GM04504 (cell line): ENCODE data around the gene ADK.
"Not testable (repeated sequence)": the region's sequence is repeated elsewhere in the genome, so short reads cannot be mapped to it uniquely, and the experiment has no call there.

Experiments used
- DNase-seq: peaks from one replicate; pipeline ENCODE4 v3.0.0-alpha.2; 2012; ENCODE audit warnings: low read depth

ADK gene

GRCh38 chr10:74238516-74238915 is 87.5 kb downstream of the ADK start:
- DNase-seq = no peak

DNA sequence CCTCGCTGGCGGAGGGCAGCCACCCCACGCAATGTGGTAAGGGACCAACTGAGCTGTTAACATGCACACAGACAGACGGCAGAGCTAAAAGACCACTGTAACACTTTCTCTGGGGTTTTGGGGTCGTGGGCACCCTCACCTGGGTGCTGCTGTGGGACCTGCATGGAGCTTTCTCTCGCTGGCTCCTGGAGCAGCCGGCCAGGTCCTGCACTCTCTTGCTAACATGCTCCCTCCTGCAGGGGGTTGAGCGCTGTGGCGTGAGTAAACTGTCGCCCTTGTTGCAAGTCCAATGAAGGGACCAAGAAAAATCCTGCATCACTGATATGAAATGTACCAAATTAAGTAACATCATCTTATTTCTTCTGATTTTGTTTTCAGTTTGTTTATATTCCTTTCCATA is 92.0 kb downstream of the ADK start:
- no peak for DNase-seq

- DNase-seq = no peak
Measured at GRCh38 chr10:74244097-74244685, 93.2 kb downstream of the ADK start.

DNA sequence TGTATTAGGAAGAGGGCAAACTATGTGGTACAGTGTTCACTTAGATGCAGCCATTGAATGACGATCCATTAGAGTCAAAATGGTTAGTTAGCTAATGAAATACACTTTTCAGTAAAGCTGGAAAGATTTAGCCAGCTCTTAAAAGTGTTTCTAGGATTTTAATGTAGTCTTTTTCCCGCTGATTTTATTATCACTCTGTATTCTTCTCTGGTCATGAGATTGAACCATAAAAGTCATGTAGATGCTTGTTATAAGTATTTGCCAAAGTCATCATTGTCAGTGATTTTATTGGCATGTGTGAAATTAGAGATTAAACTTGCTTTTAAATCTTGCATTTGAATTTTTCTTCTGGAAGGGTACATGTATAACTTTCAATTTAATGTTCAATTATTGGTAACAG is 93.8 kb downstream of the ADK start:
- no peak for DNase-seq

GRCh38 chr10:74246495-74246894 is 95.5 kb downstream of the ADK start:
- DNase-seq = no peak

GRCh38 chr10:74249865-74250264 is 98.8 kb downstream of the ADK start:
- no peak for DNase-seq

- no peak for DNase-seq
Measured at GRCh38 chr10:74255214-74255613, 104.2 kb downstream of the ADK start.

DNA sequence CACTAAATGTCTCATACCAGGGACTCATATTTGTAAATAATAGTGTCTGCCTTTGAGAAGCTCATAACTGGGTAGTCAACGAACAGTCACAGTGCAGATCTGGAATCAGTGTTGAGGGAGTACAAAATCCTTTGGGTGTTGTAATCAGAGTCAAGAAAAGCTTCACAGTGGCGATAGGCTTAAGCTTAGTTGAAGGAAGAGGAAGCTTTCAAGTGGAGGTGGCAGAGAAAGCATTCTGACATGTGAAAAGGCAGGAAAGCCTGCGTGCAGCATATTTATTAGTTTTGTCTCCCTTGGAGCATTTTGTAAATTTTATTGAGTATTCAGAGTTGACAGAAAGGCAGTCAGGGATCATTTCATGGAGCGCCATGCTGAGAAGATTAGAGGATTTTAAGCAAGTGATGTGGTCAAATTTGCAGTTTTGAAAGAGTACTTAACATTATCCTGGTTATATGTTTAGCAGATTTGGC is 104.9 kb downstream of the ADK start:
- no peak for DNase-seq

GRCh38 chr10:74262856-74263255 is 111.8 kb downstream of the ADK start:
- DNase-seq = no peak

GRCh38 chr10:74263996-74264395 is 113.0 kb downstream of the ADK start:
- DNase-seq = no peak

GRCh38 chr10:74272288-74272687 is 121.3 kb downstream of the ADK start:
- DNase-seq = no peak

- DNase-seq = no peak
Measured at GRCh38 chr10:74275755-74276290, 124.8 kb downstream of the ADK start.

DNA sequence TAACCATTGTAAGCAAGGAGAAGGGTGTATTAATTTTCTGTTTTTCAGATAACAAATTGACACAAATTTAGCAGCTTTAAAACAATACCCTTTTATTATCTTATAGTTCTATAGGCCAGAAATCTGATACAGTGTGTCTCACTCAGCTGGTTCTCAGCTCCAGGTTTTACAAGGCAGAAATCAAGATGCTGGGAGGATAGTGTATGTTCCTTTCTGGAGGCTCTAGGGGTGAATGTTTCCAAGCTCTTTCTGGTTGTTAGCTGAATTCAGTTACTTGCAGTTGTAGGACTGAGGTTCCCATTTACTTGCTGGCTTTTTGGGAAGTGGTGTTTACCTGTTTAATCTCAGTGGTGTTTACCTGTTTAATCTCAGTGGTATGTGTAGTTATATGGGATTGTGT is 125.4 kb downstream of the ADK start:
- no peak for DNase-seq

DNA sequence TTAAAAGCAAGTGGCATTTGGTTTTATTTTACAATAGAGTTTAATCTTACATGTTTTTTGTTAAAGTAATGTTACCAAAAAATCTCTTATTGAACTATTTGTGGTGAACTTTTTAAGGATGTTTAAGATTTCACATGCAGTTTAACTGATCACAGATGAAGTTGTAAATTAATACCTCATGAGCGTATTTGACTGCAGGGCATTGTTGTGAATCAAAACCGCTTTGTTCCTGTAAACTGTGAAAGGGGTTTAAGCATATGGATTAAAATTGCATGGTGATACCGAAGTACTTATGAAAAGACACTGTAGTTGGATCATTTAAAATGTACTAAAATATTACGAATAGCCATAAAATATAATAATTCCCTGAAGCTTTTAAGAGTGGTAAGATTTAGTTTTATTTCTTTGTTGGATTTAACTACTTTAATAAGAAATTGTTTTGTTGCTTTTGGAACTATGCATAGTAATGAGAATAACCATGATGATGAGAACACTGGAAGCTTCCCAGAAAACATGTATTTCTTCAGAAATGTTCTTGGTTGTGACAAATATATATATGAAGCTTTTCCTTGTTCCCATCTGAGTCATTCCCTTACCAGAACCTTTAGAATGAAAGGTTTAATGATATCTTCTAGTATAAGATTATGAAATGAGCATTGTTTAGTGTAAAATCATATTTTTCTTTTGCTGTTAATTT is 131.3 kb downstream of the ADK start:
- peak; percentile 37 for DNase-seq

GRCh38 chr10:74282848-74283210 is 131.8 kb downstream of the ADK start:
- no peak for DNase-seq

DNA sequence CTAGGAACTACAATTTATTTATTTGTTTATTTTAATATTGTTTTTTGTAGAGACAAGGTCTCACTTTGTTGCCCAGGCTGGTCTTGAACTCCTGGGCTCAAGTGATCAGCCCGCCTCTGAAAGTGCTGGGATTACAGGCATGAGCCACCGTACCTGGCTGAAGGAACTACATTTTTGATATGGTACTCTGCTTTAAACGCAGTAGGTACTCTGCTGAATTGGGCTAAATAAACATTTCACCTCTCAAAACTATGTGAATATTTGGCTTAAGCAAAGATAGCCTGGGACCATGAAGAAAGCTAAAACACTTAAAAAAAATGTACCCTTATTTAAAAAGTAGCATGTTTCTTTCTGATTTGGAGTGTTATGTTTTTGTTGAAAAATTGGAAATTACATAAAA is 138.2 kb downstream of the ADK start:
- no peak for DNase-seq

DNA sequence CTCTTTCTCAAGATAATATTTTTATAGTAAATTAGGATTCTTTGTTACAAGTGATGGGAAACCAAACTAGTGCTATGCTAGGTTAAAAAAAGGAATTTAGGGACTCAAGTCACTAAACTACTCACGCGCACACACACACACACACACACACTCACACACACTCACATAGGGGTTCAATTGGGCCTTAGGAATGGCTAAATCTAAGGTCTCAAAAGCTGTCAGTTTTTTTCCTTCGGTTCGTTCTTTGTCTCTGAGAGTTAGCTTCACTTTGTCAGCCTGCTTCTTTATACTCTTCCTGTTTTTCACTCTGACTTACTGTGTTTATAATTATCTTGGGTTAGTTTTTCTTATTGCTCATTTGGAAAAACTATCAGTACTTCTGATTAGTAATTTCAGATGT is 138.9 kb downstream of the ADK start:
- DNase-seq = no peak

GRCh38 chr10:74290708-74291107 is 139.7 kb downstream of the ADK start:
- no peak for DNase-seq

DNA sequence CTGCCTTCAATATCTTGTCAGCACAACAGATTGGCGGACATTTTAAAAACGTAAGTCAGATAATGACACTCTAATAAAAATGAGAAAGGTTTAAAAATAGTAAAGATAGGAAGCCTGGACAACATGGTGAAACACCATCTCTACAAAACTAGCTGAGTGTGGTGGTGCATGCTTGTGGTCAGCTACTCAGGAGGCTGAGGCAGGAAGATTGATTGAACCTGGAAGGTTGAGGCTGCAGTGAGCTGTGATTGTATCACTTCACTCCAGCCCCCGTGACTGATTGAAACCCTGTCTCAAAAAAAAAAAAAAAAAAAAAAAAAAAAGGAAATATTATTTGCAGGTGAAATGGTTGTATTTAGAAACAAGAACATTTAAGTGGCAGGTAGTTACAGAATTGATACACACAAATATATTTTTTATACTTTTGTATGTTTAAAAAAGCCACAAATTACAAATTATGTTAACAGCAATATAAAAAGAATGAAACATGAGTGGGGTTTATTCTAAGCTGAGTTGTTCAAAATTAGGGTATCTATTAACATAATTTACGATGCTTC is 141.9 kb downstream of the ADK start:
- DNase-seq = no peak

- no peak for DNase-seq
Measured at GRCh38 chr10:74293686-74294371, 142.8 kb downstream of the ADK start.

GRCh38 chr10:74297389-74298080 is 146.5 kb downstream of the ADK start:
- no peak for DNase-seq

DNA sequence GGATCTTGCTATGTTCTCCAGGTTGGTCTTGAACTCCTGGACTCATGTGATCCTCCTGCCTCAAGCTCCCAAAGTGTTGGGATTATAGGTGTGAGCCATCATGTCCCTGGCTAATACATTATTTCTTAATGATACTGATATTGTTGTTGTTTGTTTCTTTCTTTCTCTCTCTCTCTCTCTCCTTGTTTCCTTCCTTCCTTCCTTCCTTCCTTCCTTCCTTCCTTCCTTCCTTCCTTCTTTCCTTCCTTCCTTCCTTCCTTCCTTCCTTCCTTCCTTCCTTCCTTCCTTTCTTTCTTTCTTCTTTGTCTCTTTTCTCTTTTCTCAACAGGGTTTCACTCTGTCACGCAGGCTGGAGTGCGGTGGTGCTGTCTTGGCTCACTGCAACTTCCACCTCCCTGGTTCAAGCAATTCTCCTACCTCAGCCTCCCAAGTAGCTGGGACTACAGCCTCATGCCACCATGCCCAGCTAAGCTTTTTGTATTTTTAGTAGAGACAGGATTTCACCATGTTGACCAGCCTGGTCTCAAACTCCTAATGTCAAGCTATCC is 149.1 kb downstream of the ADK start:
- DNase-seq = not testable (repeated sequence)
